GM23338 (cell line): ENCODE data around the gene MAP2K6. TPM values are rescaled to one million over a fixed set of nuclear protein-coding genes. Genes with fewer than 3 reads are reported as not detected.

Source experiments
- ATAC-seq: fragments of 200-7000 bp; cut with Tn5 transposase; 3 replicates; pipeline ENCODE4 v1.9.1; 2020
- DNase-seq: peaks from one replicate; pipeline ENCODE4 v3.0.0-alpha.2; 2015; ENCODE audit warnings: low spot score
- H2AFZ ChIP-seq: fragments of 200-600 bp; sonication (generic); 2 replicates; pipeline ENCODE4 v1.8.0; 2016; ENCODE audit warnings: antibody characterized with exemption, mild to moderate bottlenecking, moderate library complexity
- H3F3A ChIP-seq: fragments of 200-600 bp; sonication (generic); replicated peaks from 2 replicates; pipeline ENCODE4 v1.8.0; 2017; ENCODE audit warnings: antibody characterized with exemption, mixed run types, low read depth
- H3K27ac ChIP-seq: fragments of 200-600 bp; sonication (generic); 2 replicates; pipeline ENCODE4 v1.6.1; 2016; ENCODE audit warnings: low read depth
- H3K27me3 ChIP-seq: fragments of 200-600 bp; sonication (generic); 2 replicates; pipeline ENCODE4 v1.8.0; 2016; ENCODE audit warnings: mild to moderate bottlenecking, mixed run types, moderate library complexity; ENCODE audit not compliant: insufficient read depth
- H3K36me3 ChIP-seq: fragments of 200-600 bp; sonication (generic); 2 replicates; pipeline ENCODE4 v1.8.0; 2016; ENCODE audit warnings: mild to moderate bottlenecking; ENCODE audit not compliant: insufficient read depth
- H3K4me1 ChIP-seq: fragments of 200-600 bp; sonication (generic); 2 replicates; pipeline ENCODE4 v1.8.0; 2016; ENCODE audit warnings: mild to moderate bottlenecking, moderate library complexity; ENCODE audit not compliant: insufficient read depth
- H3K4me2 ChIP-seq: fragments of 200-600 bp; sonication (generic); 2 replicates; pipeline ENCODE4 v1.7.1; 2017; ENCODE audit warnings: mixed run types
- H3K4me3 ChIP-seq: fragments of 200-600 bp; sonication (generic); 2 replicates; pipeline ENCODE4 v1.6.1; 2016; ENCODE audit warnings: mixed run types
- H3K79me2 ChIP-seq: fragments of 200-600 bp; sonication (generic); replicated peaks from 2 replicates; pipeline ENCODE4 v1.8.0; 2017; ENCODE audit warnings: mild to moderate bottlenecking; ENCODE audit not compliant: insufficient read depth
- H3K9me2 ChIP-seq: fragments of 200-600 bp; sonication (generic); 2 replicates; pipeline ENCODE4 v1.8.0; 2017; ENCODE audit not compliant: insufficient read depth
- H4K20me1 ChIP-seq: fragments of 200-600 bp; sonication (generic); replicated peaks from 2 replicates; pipeline ENCODE4 v1.8.0; 2017; ENCODE audit warnings: mild to moderate bottlenecking; ENCODE audit not compliant: insufficient read depth
- H3K27ac Mint-ChIP-seq: 2 replicates; pipeline ENCODE4 v1.8.0; 2020; ENCODE audit warnings: inconsistent platforms, mild to moderate bottlenecking, moderate library complexity, mixed read lengths
- H3K27me3 Mint-ChIP-seq: 3 replicates; pipeline ENCODE4 v1.8.0; 2022; ENCODE audit warnings: low read depth, mild to moderate bottlenecking, moderate library complexity, mixed read lengths, inconsistent platforms; ENCODE audit not compliant: insufficient read depth, poor library complexity
- H3K36me3 Mint-ChIP-seq: 3 replicates; pipeline ENCODE4 v1.8.0; 2021; ENCODE audit warnings: low read depth, mild to moderate bottlenecking, inconsistent platforms, moderate library complexity, mixed read lengths
- H3K4me1 Mint-ChIP-seq: 3 replicates; pipeline ENCODE4 v1.8.0; 2020; ENCODE audit warnings: mild to moderate bottlenecking, inconsistent platforms, mixed read lengths
- H3K4me3 Mint-ChIP-seq: 3 replicates; pipeline ENCODE4 v1.8.0; 2021; ENCODE audit warnings: moderate library complexity, mild to moderate bottlenecking, inconsistent platforms, mixed read lengths
- H3K9me3 Mint-ChIP-seq: 3 replicates; pipeline ENCODE4 v1.8.0; 2020; ENCODE audit warnings: moderate library complexity, mild to moderate bottlenecking, inconsistent platforms, mixed read lengths
- CREB1 ChIP-seq: fragments of 250-450 bp; sonication (Bioruptor Pico); IDR thresholded peaks from 2 replicates; pipeline ENCODE4 v1.5.0; 2020; ENCODE audit warnings: low read depth, mild to moderate bottlenecking, moderate library complexity
- CTCF ChIP-seq, 2 experiments: fragments of 200-600 bp in 1 of 2; sonication (generic) in 1 of 2; conservative IDR thresholded peaks; 2 replicates each; pipeline versions ENCODE4 v1.5.1 to v1.6.1; 2016 to 2017; ENCODE audit warnings: antibody characterized with exemption in 2 of 2, low read depth in 2 of 2, mild to moderate bottlenecking in 2 of 2, moderate library complexity in 1 of 2
- ETS1 ChIP-seq: IDR thresholded peaks from 2 replicates; pipeline ENCODE4 v1.6.1; 2016; ENCODE audit warnings: antibody characterized with exemption
- JUNB ChIP-seq: IDR thresholded peaks from one replicate; pipeline ENCODE4 v1.6.1; 2016; ENCODE audit warnings: antibody characterized with exemption; ENCODE audit not compliant: unreplicated experiment
- NANOG ChIP-seq: IDR thresholded peaks from 2 replicates; pipeline ENCODE4 v1.6.1; 2016; ENCODE audit warnings: antibody characterized with exemption, borderline replicate concordance
- ZNF114 ChIP-seq: fragments of 250-450 bp; sonication (Bioruptor Pico); IDR thresholded peaks from 2 replicates; pipeline ENCODE4 v1.5.0; 2020; ENCODE audit warnings: mild to moderate bottlenecking, moderate library complexity
- ZNF462 ChIP-seq: fragments of 250-450 bp; sonication (Bioruptor Pico); IDR thresholded peaks from 2 replicates; pipeline ENCODE4 v1.5.0; 2020; ENCODE audit warnings: mild to moderate bottlenecking, moderate library complexity
- polyA plus RNA-seq: library from polyadenylated mRNA; unstranded; fragments of >200 nt; fragmentation: Nextera tagmentation; extraction: Ambion mirVana; gene quantifications from 2 replicates; pipeline ENCODE4 v1.2.1, GENCODE V29; 2016
- total RNA-seq: library from RNA; depleted of rRNA; stranded (reverse); fragments of >200 nt; shearing (Covaris generic); gene quantifications from 2 replicates; pipeline ENCODE4 v1.2.3, GENCODE V29; 2014

MAP2K6 gene
- total and polyA plus RNA-seq, 2 experiments from 2014 or later: 26.3 to 31.1 TPM

- TF ChIP-seq ZNF462 (CRISPR knock-in tag) (no peak), ETS1 (no peak), ZNF114 (CRISPR knock-in tag) (no peak), CREB1 (CRISPR knock-in tag) (no peak), JUNB (no peak)
Observed at GRCh38 chr17:69555056-69555455, 140.6 kb downstream of the MAP2K6 start (continued).

GRCh38 chr17:69557339-69557738 is 142.8 kb downstream of the MAP2K6 start:
- Mint-ChIP-seq H3K27me3 (no peaks in the 10 kb centered on the region), H3K9me3 (no peaks in the 10 kb centered on the region; the same call in 2 of the 3 replicates)
- no peak for ATAC-seq

More at GRCh38 chr17:69557339-69557738, 142.8 kb downstream of the MAP2K6 start:
- Histone ChIP-seq H3F3A (no peaks in the 10 kb centered on the region), H2AFZ (no peak overlapping the region), H3K27me3 (no peaks in the 10 kb centered on the region), H3K27ac (no peak overlapping the region), H3K79me2 (no peaks in the 10 kb centered on the region), H3K9me2 (0 out of 2 replicates have a peak, but pooled peaks cover 3% of the 10 kb centered on the region), H3K4me1 (no peaks in the 10 kb centered on the region), H3K4me3 (no peak overlapping the region), H3K4me2 (no peak overlapping the region), H4K20me1 (no peaks in the 10 kb centered on the region), H3K36me3 (no peaks in the 10 kb centered on the region)
- H3K4me3 Mint-ChIP-seq: no peak overlapping the region
- no peak for DNase-seq
- no peak for TF ChIP-seq NANOG
- no peak for TF ChIP-seq CTCF (conservative IDR thresholded peaks at IDR 0.05; ENCODE audit: low read depth in 2 of 2)
- peaks cover 20% of the 10 kb centered on the region; the same call in 2 of the 3 replicates for H3K36me3 Mint-ChIP-seq
- no peaks in the 10 kb centered on the region for H3K4me1 Mint-ChIP-seq
- H3K27ac Mint-ChIP-seq: no peak overlapping the region
